Measurements from ENCODE around the gene ETV3L. TPM values are rescaled to one million over a fixed set of nuclear protein-coding genes. Genes with fewer than 3 reads are reported as not detected.

The ETV3L gene
- total and polyA plus RNA-seq, 2 donors (not counting 1 experiment from before 2014, with no cell fraction given), result not detected

DNA sequence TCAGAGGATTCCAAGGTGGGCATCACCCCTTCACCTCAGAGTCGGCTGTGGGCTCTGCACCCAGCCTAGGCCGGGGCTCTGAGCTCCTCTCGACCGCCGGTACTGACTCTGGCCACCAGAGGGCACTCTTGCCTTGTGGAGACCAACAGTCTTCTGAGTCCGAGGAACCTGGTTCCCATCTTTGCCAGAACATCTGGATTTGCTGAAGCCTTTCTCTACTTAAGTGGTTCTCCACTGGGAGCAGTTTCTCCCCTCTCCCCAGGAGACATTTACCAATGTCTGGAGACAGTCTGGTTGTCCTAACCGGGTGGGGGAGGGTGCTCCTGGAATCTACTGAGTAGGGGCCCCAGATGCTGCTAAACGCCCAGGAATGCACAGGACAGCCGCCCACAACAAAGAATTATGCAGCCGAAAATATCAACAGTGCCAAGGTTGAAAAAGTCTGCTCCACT, 9.4 kb downstream of the ETV3L start:
- H3K79me2 ChIP-seq (ENCODE audit: control insufficient read depth, insufficient read depth, low read length), result no peaks in the 10 kb centered on the region
- H3K9me3 ChIP-seq (ENCODE audit: control insufficient read depth, insufficient read depth, low read depth, low read length), result no peaks in the 10 kb centered on the region
- H2AFZ ChIP-seq (ENCODE audit: low read length), result no peak overlapping the region
- no peak overlapping the region for H3K9ac ChIP-seq (ENCODE audit: insufficient read depth, low read length)
- peaks cover 2% of the 10 kb centered on the region for H3K27me3 ChIP-seq (ENCODE audit: control insufficient read depth, insufficient read depth, low read length)
- no peaks in the 10 kb centered on the region for H3K4me1 ChIP-seq (ENCODE audit: control insufficient read depth, extremely low read depth, insufficient read depth, low read length)
- H4K20me1 ChIP-seq (ENCODE audit: control insufficient read depth, extremely low read depth, insufficient read depth, low read length), result no peaks in the 10 kb centered on the region
- peak; percentile 76 to 89 for DNase-seq (ENCODE audit: low read depth in 2 of 2)
- peak overlapping the region; percentile 16 for H3K4me2 ChIP-seq (ENCODE audit: extremely low read depth, insufficient read depth, low read length)
- no peak for TF ChIP-seq EZH2 (IDR thresholded peaks at IDR 0.05; ENCODE audit: low read length, missing control alignments)
- TF ChIP-seq, protein P1, sequence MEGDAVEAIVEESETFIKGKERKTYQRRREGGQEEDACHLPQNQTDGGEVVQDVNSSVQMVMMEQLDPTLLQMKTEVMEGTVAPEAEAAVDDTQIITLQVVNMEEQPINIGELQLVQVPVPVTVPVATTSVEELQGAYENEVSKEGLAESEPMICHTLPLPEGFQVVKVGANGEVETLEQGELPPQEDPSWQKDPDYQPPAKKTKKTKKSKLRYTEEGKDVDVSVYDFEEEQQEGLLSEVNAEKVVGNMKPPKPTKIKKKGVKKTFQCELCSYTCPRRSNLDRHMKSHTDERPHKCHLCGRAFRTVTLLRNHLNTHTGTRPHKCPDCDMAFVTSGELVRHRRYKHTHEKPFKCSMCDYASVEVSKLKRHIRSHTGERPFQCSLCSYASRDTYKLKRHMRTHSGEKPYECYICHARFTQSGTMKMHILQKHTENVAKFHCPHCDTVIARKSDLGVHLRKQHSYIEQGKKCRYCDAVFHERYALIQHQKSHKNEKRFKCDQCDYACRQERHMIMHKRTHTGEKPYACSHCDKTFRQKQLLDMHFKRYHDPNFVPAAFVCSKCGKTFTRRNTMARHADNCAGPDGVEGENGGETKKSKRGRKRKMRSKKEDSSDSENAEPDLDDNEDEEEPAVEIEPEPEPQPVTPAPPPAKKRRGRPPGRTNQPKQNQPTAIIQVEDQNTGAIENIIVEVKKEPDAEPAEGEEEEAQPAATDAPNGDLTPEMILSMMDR (conservative IDR thresholded peaks at IDR 0.05 in 1 of 2, IDR thresholded peaks at IDR 0.05 in 1 of 2; ENCODE audit: low read depth in 1 of 2, low read length in 2 of 2), result peak; percentile 90 to 92
- H3K4me3 ChIP-seq (replicated peaks in 1 of 4; ENCODE audit: control extremely low read depth in 1 of 4, insufficient read depth in 1 of 4, low read depth in 3 of 4, low read length in 4 of 4), result no peak overlapping the region
- H3K36me3 ChIP-seq (ENCODE audit: control insufficient read depth, insufficient read depth, low read length), result no peaks in the 10 kb centered on the region
- no peak overlapping the region for H3K27ac ChIP-seq (ENCODE audit: insufficient read depth, low read length)

DNA sequence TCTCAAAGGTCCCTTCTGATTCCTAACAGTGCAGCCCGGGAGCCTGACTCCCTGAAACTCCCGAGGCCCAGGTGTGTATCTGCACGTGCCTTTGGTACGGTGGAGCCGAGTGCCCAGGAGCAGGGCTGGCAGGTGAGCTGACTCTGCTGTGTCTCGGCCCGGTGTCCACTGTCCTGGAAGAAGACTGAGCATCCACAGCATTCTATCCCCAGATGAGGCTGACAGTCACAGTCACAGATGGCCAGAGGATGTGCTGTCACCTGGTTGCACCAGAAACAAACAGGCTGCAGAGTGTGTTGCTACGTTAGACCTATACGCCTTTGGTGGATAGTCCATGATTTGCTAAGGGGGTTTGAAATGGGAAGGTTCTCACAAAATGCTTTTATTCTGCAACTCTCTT, 9.8 kb downstream of the ETV3L start:
- H3K27me3 ChIP-seq (ENCODE audit: control insufficient read depth, insufficient read depth, low read length), result peaks cover 2% of the 10 kb centered on the region
- H2AFZ ChIP-seq (ENCODE audit: low read length), result no peak overlapping the region
- no peaks in the 10 kb centered on the region for H4K20me1 ChIP-seq (ENCODE audit: control insufficient read depth, extremely low read depth, insufficient read depth, low read length)
- no peak overlapping the region for H3K4me3 ChIP-seq (replicated peaks in 1 of 4; ENCODE audit: control extremely low read depth in 1 of 4, insufficient read depth in 1 of 4, low read depth in 3 of 4, low read length in 4 of 4)
- H3K9ac ChIP-seq (ENCODE audit: insufficient read depth, low read length), result no peak overlapping the region
- no peak overlapping the region for H3K4me2 ChIP-seq (ENCODE audit: extremely low read depth, insufficient read depth, low read length)
- no peaks in the 10 kb centered on the region for H3K4me1 ChIP-seq (ENCODE audit: control insufficient read depth, extremely low read depth, insufficient read depth, low read length)
- no peak for DNase-seq (ENCODE audit: low read depth in 2 of 2)
- no peak for TF ChIP-seq EZH2 (IDR thresholded peaks at IDR 0.05; ENCODE audit: low read length, missing control alignments)
- TF ChIP-seq, protein P1 (conservative IDR thresholded peaks at IDR 0.05 in 1 of 2, IDR thresholded peaks at IDR 0.05 in 1 of 2; ENCODE audit: low read depth in 1 of 2, low read length in 2 of 2), result no peak
- H3K27ac ChIP-seq (ENCODE audit: insufficient read depth, low read length), result no peak overlapping the region
- H3K79me2 ChIP-seq (ENCODE audit: control insufficient read depth, insufficient read depth, low read length), result no peaks in the 10 kb centered on the region
- H3K9me3 ChIP-seq (ENCODE audit: control insufficient read depth, insufficient read depth, low read depth, low read length), result no peaks in the 10 kb centered on the region
- no peaks in the 10 kb centered on the region for H3K36me3 ChIP-seq (ENCODE audit: control insufficient read depth, insufficient read depth, low read length)

DNA sequence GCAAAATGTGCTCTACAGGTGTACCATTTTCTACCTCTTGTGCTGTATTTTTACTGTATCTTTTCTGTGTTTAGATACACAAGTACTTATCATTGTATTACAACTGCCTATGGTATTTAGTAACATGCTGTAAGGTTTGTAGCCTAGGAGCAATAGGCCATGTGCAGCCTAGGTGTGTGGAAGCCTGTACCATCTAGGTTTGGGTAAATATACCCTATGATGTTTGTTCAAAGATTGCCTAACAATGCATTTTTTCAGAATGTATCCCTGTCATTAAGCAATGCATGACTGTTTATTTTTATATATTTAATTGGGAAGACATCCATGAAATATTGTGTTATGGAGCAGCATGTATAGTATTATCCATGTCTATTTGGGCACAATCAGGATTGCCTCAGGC, 11.0 kb downstream of the ETV3L start:
- TF ChIP-seq EZH2 (IDR thresholded peaks at IDR 0.05; ENCODE audit: low read length, missing control alignments), result no peak
- TF ChIP-seq, protein P1 (conservative IDR thresholded peaks at IDR 0.05 in 1 of 2, IDR thresholded peaks at IDR 0.05 in 1 of 2; ENCODE audit: low read depth in 1 of 2, low read length in 2 of 2), result no peak
- no peaks in the 10 kb centered on the region for H3K79me2 ChIP-seq (ENCODE audit: control insufficient read depth, insufficient read depth, low read length)
- H3K36me3 ChIP-seq (ENCODE audit: control insufficient read depth, insufficient read depth, low read length), result no peaks in the 10 kb centered on the region
- H3K27me3 ChIP-seq (ENCODE audit: control insufficient read depth, insufficient read depth, low read length), result peaks cover 2% of the 10 kb centered on the region
- H3K4me1 ChIP-seq (ENCODE audit: control insufficient read depth, extremely low read depth, insufficient read depth, low read length), result no peaks in the 10 kb centered on the region
- no peak overlapping the region for H3K27ac ChIP-seq (ENCODE audit: insufficient read depth, low read length)
- DNase-seq (ENCODE audit: low read depth in 2 of 2), result no peak
- H4K20me1 ChIP-seq (ENCODE audit: control insufficient read depth, extremely low read depth, insufficient read depth, low read length), result no peaks in the 10 kb centered on the region
- no peak overlapping the region for H2AFZ ChIP-seq (ENCODE audit: low read length)
- no peak overlapping the region for H3K9ac ChIP-seq (ENCODE audit: insufficient read depth, low read length)
- H3K9me3 ChIP-seq (ENCODE audit: control insufficient read depth, insufficient read depth, low read depth, low read length), result no peaks in the 10 kb centered on the region
- H3K4me3 ChIP-seq (replicated peaks in 1 of 4; ENCODE audit: control extremely low read depth in 1 of 4, insufficient read depth in 1 of 4, low read depth in 3 of 4, low read length in 4 of 4), result no peak overlapping the region
- no peak overlapping the region for H3K4me2 ChIP-seq (ENCODE audit: extremely low read depth, insufficient read depth, low read length)
